Tibial nerve (tissue), 4 donors: Measurements from ENCODE around the gene ST6GALNAC3.

ENCODE experiments used
- EP300 ChIP-seq, 2 donors: sonication (generic); formaldehyde crosslinking; IDR thresholded peaks; one replicate each; pipeline ENCODE4 v1.6.1; 2017; ENCODE audit warnings: antibody characterized with exemption in 2 of 2, mild to moderate bottlenecking in 1 of 2
- POLR2A ChIP-seq, 2 donors: fragments of 450-650 bp; IDR thresholded peaks; one replicate each; pipeline ENCODE4 v1.6.1; 2017; ENCODE audit warnings: antibody characterized with exemption in 2 of 2, mild to moderate bottlenecking in 2 of 2, moderate library complexity in 2 of 2
- TF ChIP-seq, protein P1 (sequence below), 5 experiments: fragments of 200-600 bp in 3 of 5; fragments of 450-650 bp in 2 of 5; sonication (generic) in 3 of 5; IDR thresholded peaks; one replicate each; pipeline ENCODE4 v1.5.1; 2016 to 2019; ENCODE audit warnings: antibody characterized with exemption in 5 of 5, mild to moderate bottlenecking in 3 of 5, moderate library complexity in 2 of 5

DNA sequence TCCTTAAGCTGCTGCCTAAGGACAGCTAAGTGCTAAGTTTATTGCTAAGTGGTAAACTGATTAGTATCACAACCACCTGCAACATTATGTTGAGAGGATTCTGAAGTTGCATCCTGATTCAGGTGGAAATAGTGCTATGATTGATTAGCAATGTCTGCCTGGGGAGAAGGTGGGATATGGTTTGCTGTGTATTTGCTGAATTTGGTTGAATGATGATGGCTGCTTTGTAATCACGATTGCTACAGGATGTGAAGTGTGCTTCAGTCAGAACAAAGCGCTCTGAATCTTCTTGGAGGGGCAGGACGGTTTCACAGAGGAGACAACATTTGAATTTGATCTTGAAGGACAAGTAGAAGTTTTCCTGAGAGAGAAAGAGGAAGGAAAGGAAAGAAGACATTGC is 226.0 kb downstream of the ST6GALNAC3 start:
- TF ChIP-seq, protein P1, sequence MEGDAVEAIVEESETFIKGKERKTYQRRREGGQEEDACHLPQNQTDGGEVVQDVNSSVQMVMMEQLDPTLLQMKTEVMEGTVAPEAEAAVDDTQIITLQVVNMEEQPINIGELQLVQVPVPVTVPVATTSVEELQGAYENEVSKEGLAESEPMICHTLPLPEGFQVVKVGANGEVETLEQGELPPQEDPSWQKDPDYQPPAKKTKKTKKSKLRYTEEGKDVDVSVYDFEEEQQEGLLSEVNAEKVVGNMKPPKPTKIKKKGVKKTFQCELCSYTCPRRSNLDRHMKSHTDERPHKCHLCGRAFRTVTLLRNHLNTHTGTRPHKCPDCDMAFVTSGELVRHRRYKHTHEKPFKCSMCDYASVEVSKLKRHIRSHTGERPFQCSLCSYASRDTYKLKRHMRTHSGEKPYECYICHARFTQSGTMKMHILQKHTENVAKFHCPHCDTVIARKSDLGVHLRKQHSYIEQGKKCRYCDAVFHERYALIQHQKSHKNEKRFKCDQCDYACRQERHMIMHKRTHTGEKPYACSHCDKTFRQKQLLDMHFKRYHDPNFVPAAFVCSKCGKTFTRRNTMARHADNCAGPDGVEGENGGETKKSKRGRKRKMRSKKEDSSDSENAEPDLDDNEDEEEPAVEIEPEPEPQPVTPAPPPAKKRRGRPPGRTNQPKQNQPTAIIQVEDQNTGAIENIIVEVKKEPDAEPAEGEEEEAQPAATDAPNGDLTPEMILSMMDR (IDR thresholded peaks at IDR 0.05), result no peak
- TF ChIP-seq POLR2A (IDR thresholded peaks at IDR 0.05) (no peak), EP300 (IDR thresholded peaks at IDR 0.05) (no peak)
